WI38 (cell line): ENCODE data around the gene ORMDL2.
"Not testable (repeated sequence)": the region's sequence is repeated elsewhere in the genome, so short reads cannot be mapped to it uniquely, and the experiment has no call there.

ENCODE experiments used
- H3K4me3 ChIP-seq: 2 replicates; pipeline ENCODE4 v1.5.1; 2011; ENCODE audit warnings: low read depth, mild to moderate bottlenecking, control low read depth, low read length
- TF ChIP-seq, protein P1 (sequence below): IDR thresholded peaks from 2 replicates; pipeline ENCODE4 v1.5.1; 2012; ENCODE audit warnings: low read depth, mild to moderate bottlenecking, control low read depth, low read length

Gene ORMDL2

DNA sequence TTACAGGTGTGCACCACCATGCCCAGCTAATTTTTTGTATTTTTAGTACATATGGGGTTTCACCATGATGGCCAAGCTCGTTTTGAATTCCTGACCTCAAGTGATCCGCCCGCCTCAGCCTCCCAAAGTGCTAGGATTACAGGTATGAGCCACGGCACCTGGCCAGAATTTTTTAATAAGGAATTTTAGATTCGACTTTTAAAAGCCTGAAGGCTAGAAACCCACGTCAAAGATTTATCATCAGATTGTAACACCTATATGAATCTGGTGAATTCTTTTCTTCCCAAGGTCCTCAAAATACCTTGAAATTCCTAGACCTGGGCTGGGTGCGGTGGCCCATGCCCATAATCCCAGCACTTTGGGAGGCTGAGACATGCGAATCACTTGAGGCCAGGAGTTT lies 43.6 kb downstream of the ORMDL2 start:
- TF ChIP-seq, protein P1, sequence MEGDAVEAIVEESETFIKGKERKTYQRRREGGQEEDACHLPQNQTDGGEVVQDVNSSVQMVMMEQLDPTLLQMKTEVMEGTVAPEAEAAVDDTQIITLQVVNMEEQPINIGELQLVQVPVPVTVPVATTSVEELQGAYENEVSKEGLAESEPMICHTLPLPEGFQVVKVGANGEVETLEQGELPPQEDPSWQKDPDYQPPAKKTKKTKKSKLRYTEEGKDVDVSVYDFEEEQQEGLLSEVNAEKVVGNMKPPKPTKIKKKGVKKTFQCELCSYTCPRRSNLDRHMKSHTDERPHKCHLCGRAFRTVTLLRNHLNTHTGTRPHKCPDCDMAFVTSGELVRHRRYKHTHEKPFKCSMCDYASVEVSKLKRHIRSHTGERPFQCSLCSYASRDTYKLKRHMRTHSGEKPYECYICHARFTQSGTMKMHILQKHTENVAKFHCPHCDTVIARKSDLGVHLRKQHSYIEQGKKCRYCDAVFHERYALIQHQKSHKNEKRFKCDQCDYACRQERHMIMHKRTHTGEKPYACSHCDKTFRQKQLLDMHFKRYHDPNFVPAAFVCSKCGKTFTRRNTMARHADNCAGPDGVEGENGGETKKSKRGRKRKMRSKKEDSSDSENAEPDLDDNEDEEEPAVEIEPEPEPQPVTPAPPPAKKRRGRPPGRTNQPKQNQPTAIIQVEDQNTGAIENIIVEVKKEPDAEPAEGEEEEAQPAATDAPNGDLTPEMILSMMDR, result no peak
- no peak overlapping the region for H3K4me3 ChIP-seq

DNA sequence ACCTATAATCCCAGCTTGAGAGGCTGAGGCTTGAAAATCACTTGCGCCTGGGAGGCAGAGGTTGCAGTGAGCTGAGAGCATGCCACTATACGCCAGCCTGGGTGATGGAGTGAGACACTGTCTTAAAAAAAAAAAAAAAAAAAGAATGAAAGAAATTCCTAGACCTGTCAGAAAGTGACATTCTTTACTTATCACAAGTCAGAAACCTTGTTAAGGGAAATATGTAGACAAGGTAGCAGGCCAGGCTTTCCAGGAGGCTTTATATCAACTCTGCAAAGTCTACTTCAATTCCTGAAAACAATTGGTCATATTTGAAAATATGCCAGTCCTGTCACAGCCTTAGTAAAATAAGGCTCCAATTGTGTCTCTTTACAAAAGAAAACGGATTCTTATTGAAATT lies 44.0 kb downstream of the ORMDL2 start:
- no peak overlapping the region for H3K4me3 ChIP-seq
- TF ChIP-seq, protein P1, result no peak

DNA sequence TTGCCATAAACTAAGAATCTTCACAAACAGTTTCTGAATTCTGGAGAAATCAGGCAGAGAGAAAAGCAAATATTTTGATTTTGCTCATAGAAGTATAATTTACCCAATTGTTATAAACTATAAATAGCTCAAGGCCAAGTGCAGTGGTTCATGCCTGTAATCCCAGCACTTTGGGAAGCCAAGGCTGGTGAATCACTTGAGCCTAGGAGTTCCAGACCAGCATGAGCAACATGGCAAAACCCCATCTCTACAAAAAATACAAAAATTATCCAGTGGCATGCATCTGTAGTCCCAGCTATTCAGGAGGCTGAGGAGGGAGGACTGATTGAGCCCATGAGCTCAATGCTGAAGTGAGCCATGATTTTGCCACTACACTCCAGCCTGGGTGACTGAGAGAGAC lies 44.4 kb downstream of the ORMDL2 start:
- TF ChIP-seq, protein P1, result no peak
- H3K4me3 ChIP-seq, result no peak overlapping the region

DNA sequence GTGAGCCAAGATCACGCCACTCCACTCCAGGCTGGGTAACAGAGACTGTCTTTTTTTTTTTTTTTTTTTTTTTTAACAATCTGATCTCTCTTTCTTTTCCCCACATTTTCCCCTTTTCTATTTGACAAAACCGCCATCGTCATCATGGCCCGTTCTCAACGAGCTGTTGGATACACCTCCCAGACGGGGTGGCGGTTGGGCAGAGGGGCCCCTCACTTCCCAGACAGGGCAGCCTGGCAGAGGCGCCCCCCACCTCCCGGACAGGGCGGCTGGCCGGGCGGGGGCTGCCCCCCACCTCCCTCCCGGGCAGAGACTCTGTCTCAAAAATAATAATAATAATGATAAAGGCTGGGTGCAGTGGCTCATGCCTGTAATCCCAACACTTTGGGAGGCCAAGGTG lies 45.1 kb downstream of the ORMDL2 start:
- not testable (repeated sequence) for H3K4me3 ChIP-seq

DNA sequence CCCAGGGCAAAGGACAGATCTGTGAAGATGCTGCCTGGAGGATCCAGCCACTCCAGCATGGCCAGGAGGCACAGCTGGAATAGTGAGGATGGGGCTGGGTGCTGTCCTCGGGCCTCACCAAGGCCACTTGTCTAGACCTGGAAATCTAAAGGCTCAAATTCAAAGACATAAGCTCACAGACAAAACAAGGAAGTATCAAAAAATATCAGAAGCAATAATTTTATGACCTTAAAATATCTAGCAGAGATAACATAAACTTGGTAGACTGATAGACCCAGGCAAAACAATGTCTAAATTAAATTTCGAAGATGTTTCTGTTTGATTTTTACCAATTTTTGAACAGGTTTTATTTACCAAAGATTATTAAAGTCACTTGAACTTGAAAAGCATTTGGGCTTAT lies 47.5 kb downstream of the ORMDL2 start:
- H3K4me3 ChIP-seq, result no peak overlapping the region
- TF ChIP-seq, protein P1, result no peak

DNA sequence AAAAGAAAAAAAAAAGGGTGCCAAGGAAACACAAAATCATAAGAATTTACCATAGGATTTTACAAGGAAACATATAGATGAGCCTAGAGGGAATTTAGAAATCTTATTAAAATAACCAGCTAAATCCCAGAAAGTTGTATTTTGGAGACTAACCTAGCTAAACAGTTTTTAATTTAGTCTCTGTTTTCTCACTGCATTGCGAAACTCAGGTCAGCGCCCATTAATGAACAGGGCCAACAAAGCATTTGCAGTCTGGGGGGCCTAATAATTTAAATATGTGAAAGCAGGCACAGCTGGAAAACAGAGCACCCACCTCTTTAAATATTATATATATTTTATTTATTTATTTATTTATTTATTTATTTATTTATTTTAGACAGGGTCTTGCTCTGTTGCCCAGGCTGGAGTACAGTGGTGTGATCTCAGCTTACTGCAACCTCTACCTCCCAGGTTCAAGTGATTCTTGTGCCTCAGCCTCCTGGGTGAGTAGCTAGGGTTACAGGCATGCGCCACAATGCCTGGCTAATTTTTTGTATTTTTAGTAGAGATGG lies 48.7 kb downstream of the ORMDL2 start:
- H3K4me3 ChIP-seq, result not testable (repeated sequence)
